M059J (cell line): Measurements from ENCODE around the gene FBXO42. TPM values are rescaled to one million over a fixed set of nuclear protein-coding genes. Genes with fewer than 3 reads are reported as not detected.

ENCODE experiments used
- DNase-seq: peaks from one replicate; pipeline ENCODE4 v3.0.0-alpha.2; 2012; ENCODE audit warnings: low read depth
- total RNA-seq: library from RNA; depleted of rRNA; stranded (reverse); fragments of >200 nt; shearing (Covaris generic); gene quantifications from 2 replicates; pipeline ENCODE4 v1.2.3, GENCODE V29; 2014; rRNA removed

Gene FBXO42
- total RNA-seq, 1 experiment from 2014 or later = 29.2 TPM

DNA sequence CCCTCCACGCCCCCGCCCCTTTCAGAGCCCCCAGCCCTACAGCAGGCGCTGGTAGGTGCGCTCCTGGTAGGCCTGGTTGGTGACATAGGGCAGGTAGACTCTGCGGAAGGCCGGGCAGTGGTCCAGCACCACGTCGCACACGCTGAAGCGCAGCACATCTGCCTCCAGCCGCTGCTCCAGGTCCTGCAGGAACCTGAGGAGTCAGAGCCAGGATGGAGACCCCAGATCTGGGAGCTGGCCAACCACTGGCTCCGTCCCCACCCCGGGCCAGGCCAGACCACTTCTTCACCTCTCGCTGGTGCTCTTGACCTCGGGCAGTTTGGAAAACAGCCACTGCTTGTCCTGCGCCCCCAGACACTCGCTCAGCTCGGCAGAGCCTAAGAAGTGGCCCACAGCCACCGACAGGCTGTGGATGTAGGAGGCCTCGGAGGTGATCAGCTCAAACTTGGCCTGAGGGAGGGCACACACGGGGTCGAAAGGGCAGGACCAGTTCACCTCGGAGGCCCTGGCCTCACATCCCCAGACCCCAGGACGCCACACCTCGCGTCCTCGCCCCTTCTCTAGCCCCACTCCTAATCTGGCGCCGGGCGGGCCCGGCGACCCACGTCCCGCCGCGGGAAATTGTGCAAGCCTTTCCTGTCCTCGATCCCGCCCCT is 146.3 kb downstream of the FBXO42 start:
- DNase-seq = no peak

DNA sequence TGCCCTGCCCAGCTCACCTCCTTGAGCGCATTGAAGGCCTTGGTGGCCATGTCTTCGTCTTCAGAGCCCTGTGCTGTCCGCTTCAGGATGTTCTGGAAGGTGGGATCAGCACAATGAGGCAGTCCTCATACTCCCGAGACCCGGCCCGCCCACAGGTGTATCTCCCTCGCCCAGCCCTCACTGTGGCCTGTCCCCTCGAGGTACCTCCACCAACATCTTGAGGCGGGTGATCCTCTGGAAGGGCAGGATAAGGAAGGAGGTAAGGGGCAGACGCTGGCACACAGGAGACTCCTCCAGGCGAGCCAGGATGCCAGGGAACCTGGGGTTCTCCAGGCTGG is 147.0 kb downstream of the FBXO42 start:
- DNase-seq = no peak

DNA sequence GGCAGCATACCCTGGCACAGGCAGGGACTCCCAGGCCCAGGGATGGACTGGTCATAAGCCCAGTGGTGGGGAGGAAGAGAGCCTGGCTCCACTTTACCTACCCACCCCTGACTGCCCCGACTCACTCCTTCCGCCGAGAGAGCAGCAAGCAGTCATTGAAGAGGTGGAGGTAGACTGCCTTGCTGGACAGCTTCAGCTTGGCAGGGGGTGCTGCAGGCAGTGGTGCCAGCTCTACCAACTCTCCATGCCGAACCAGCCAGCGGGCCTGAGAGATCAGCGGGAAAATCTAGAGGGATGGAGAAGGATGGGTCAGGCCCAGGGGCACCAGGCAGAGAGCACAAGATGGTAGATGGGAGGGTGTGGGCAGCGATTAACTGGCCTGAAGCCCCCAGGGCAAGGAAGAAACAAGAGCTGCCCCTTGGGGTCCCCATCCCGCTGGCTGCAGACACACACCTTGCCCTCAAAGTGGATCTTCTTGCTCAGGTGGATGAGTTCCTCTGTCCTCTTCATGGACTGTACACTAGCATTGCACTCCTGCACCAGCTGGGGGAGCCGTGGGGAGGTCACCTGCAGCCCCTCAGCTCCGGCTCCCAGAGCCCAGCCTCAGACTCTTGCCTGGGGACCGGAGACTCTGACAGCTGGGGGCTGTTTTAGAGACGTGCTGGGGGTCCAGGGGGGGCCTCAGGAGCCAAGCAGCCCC is 147.5 kb downstream of the FBXO42 start:
- DNase-seq = no peak

DNA sequence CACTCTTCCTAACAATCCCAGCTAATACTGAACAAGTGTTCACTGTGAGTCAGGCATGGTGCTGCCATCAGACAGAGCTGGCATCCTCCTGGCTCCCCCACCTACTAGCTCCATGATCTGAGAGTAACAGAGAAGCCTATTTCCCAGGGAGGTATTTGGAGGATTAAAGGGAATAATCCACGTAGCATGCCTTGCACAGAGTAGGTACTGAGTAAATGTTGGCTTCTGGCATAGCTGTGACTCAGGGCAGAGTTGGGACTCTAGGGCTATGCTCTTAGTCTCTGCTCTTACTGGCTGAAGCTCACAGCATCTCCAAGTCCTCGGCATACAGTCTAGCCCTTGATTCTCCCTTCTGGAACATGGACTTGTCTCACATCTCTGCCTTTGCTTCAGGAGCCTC is 148.1 kb downstream of the FBXO42 start:
- no peak for DNase-seq

DNA sequence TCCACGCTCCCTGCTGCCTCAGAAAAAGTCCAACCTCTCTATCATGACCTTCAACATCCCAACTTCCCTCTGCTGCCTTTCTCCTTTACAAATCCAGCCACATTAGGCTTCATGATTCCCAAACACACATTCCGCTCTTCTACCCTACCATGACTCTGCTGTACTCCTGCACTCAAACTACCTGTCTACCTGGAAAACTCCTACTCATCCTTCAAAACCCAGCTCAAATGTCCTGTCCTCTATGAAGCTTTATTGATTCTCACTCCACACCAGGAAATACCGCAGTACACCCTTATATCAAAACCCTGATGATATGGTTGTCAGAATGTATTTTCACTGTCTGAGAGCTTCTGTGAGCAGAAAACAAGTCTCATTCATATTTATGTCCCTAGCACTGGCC is 148.7 kb downstream of the FBXO42 start:
- no peak for DNase-seq

DNA sequence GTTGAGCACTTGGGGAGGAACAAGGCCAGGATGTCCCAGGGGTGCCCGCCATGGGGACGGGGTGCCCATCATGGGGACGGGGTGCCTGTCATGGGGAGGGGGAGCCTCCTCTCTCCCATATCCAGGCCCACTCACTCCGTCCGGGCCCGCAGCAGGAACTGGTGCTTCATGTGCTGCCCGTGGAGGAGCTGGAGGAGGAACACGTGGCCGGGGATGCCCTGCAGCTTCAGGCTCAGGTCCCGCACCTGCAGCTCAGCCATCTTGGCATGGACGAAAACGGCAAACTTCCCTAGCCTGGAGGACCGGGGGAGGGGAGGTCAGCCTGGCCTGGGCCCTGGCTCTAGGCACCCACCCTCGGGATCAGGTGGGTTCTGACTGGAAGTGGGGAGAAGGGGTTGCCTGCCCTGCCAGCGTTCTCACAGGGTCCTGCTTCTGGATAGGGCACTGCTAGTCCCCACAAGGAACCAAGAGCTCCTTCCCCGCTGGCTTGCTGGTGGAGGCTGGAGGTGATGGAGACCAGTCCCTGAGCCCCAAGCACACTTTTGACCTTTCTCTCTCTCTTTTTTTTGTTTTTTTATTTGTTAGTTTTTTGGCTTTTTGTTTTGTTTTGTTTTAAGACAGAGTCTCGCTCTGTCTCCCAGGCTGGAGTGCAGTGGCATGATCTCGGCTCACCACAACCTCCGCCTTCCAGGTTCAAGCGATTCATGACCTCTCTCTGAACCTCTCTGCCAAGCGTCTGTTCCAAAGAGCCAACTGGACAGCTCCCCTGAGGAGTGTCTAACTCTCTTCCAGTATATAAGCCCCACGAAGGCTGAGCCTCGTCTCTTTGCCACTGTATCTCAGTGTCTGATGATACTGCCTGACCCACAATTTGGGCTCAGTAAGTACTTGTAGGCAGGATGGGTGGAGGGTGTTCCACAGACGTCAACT is 149.7 kb downstream of the FBXO42 start:
- DNase-seq = no peak

DNA sequence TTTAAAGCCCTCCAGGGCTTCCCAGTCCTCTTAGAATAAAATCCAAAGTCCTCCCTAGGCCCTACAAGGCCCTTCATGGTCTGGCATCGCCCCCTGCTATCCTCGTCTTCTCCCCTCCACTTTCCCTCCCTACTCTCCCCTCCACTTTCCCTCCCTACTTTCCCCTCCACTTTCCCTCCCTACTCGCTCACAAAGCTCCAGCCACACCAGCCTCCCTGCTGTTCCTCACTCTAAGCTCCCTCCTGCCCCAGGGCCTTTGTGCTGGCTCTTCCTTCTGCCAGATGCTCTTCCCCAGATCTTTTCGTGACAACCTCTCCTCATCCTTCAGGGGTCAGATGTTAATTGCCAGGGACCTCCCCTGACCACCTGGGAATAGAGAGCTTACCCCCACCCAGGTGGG is 152.6 kb downstream of the FBXO42 start:
- DNase-seq = no peak

DNA sequence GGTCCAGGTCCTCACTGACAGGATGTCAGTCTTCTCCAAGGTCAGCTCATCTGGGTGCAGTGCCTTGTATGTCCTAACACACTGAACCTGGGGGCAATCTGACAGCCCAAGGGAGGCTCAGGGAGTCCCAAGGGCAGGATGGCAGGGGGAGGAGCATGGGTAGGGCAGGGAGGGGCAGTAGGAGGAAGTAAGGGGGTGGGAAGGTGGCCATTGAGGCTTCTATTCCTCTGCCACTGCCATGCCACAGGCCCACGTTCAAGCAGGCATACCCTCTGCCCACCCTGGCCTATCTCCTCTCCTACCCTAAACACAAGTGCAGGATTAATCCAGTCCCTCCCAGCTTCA is 153.2 kb downstream of the FBXO42 start:
- DNase-seq = no peak

DNA sequence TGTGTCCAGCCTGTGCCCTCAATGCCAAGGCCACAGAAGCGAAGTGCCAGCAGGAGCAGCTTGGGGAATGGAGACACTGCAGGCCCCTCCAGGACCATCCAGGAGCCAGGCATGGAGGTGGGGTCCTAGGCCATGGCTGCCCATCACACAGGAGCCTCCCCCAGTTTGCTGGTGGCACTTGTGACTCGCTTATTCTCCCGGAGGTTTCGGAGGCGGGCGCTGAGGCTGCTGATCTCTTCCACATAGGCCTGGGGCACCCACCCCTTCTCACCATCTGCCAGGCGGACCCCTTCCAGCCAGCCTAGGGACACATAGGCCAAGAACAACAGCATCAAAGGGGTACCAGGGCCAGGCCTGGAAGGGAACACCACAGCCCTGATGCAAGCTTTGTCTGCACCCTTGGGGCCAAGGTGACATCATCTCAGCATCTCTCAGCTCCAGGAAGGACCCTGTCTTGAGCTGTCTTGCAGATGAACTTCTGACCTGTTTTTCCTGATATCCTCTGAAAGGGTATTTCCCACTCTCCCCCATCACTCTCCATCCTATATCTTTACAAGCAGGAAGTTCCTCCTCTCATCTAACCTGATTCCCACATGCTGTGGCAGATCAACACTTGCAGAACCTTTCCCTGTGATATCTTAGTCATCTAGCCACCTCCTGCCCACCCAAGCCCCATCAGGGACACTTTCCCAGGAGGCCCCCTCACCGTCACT is 153.7 kb downstream of the FBXO42 start:
- DNase-seq = no peak

DNA sequence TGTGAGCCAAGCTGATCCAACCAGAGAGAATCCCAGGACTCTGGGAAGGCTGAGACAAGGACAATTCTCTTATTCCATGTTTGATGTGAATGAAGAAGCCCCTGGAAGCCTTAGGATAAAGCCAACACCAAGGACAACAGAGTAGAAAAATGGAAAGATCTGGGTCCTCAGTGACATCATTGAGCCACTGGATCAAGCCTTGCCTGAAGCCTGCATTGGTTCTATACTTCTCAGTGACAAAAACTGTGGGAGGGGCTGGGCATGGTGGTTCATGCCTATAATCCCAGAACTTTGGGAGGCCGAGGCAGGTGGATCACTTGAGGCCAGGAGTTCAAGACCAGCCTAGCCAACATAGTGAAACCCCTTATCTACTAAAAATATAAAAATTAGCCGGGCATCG is 155.4 kb downstream of the FBXO42 start:
- DNase-seq = no peak

Other genes starting within 250 kb of the FBXO42 start
- 136 and 212 TPM in 2 replicates for gene EPHA2, start 196.4 kb downstream of the FBXO42 start, total RNA-seq
- 2.8 and 3.2 TPM in 2 replicates for gene ARHGEF19, start 139.8 kb downstream of the FBXO42 start, total RNA-seq
- 1.6 and 6.5 TPM in 2 replicates for gene CPLANE2, start 115.3 kb downstream of the FBXO42 start, total RNA-seq
- gene SZRD1, start 14.8 kb upstream of the FBXO42 start, total RNA-seq = 91.1 and 125 TPM in 2 replicates
- gene SPATA21, start 84.9 kb upstream of the FBXO42 start, total RNA-seq = 0.02 TPM in 1 of 2 replicates, not detected in the other
- 70.6 and 105 TPM in 2 replicates for gene NECAP2, start 88.2 kb upstream of the FBXO42 start, total RNA-seq
- not detected in 2 replicates for gene RNU1-1, start 161.8 kb upstream of the FBXO42 start, total RNA-seq